GM21717 (cell line): ENCODE measurements around the gene ZNF292.
A peak's percentile ranks its signal among the peaks of the same experiment; 100 is the strongest.
"Not testable (repeated sequence)": the region's sequence is repeated elsewhere in the genome, so short reads cannot be mapped to it uniquely, and the experiment has no call there.

Experiments used
- ATAC-seq: cut with Tn5 transposase; IDR thresholded peaks from one replicate; pipeline ENCODE4 v1.9.1; 2021; ENCODE audit warnings: mild to moderate bottlenecking, moderate library complexity; ENCODE audit not compliant: unreplicated experiment

ZNF292 gene

DNA sequence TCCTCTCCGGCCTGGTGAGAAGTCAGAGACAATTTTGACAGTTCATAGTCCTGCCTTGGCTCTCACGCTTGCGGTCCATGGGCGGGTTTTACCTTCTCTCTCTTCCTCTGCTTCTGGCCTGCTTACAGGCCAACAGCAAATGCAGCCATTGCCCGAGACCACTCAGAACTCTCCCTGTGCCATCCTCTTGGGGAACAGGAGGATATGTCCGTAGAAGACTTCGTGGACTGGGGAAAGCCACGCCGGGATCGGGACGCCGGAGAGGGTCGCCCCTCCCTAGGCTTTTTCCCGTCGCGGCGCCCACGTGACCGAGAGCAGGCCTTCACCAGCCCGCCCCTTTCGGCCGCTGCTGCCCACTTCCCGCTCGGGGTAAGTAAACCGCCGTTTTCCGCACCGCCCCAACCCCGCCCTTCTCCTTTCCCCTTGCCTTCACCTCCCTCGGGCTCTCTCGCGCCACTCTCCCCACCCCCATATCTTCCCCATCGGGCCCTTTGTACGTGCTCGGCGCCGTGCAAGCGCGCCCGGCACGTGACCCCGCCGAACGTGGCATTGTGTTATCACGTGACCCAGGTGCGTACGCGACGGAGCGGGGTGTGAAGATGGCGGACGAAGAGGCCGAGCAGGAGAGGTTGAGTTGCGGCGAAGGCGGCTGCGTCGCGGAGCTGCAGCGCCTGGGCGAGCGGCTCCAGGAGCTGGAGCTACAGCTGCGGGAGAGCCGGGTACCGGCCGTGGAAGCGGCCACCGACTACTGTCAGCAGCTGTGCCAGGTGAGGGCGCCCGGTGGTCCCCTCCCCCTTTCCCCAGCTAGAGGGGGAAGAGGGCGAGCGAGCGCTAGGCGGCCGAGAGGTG lies at the start of gene ZNF292:
Gene ZNF292 (plus strand): TSS at position 573 of the 849 bp plus-strand sequence. CDS start 27 bp downstream, at position 600.
- peak; percentile 73 for ATAC-seq

GRCh38 chr6:87105823-87106222 lies 49.5 kb upstream of the ZNF292 start:
- ATAC-seq, result no peak

- no peak for ATAC-seq
Measured at GRCh38 chr6:87110636-87111035, 44.7 kb upstream of the ZNF292 start.

GRCh38 chr6:87115402-87116135 lies 39.8 kb upstream of the ZNF292 start:
- ATAC-seq, result peak; percentile 97

DNA sequence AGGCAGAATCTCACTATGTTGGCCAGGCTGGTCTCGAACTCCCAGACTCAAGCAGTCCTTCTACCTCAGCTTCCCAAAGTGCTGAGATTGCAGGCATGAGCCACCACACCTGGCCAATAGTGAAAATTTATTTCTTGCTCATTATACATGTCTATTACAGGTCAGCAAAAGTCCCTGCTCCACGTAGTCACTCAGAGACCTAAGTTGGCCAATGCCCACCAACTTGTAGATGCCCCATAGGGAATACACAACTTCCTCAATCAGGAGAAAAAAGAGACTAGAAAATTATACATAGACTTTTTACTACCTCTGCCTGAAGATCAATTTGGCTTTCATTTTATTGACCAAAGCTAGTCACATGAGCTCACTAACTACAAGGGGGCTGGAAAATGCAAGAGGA lies 38.4 kb upstream of the ZNF292 start:
- ATAC-seq, result no peak

- no peak for ATAC-seq
Measured at GRCh38 chr6:87118054-87118453, 37.3 kb upstream of the ZNF292 start.

DNA sequence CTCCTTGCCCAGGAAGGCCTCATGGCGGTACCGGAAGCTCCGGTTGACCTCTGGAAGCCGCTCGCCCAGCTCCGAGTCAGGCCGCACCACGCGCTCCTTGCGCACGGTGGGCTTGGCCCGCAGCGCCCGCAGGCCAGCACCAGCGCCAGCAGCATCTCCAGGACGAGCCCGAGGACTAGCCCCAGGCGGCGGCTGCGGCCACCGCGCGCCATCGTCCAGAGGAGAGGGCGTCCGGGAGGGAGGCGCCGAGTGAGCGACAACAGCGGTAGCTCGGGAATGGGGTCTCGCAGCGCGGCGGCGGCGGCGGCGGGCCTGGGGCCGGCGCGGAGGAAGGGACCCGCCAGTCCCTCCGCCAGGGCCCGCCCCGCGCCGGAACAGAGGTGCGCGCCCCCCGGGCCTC lies 32.9 kb upstream of the ZNF292 start:
- ATAC-seq, result no peak

DNA sequence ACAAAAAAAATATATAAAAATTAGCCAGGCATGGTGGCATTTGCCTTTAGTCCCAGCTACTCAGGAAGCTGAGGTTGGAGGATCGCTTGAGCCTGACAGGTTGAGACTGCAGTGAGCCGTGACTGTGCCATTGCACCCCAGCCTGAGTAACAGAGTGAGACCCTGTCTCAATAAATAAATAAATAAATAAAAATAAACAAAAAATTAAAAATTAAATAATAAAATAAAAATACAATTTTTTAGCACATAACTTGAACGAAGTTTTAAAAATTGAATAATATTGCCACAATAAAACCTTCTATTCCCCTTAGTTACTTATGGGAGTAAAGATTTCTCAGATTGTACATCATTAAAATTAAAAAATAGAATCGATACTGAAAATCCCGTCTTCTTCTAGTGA lies 31.3 kb upstream of the ZNF292 start:
- no peak for ATAC-seq

DNA sequence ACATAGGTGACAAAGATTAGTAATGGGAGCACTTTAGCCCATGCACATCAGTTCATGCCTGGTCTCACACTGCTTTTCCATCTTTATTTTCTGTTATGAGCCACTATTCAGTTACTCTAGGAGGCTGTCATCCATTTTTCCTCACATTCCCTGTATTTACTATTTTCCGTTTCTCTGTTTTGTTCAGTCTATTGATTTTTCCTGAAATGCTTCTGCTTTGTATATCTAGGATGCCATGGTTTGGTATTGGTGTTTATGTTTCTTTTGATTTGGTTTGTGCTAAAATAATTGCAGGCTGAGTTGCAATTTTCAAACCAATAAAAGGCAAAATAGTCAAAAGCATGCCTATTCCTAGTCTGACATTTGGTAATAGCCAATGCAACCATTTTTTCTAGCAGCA lies 28.9 kb upstream of the ZNF292 start:
- no peak for ATAC-seq

GRCh38 chr6:87127737-87128136 lies 27.6 kb upstream of the ZNF292 start:
- no peak for ATAC-seq

- ATAC-seq, result no peak
Measured at GRCh38 chr6:87136963-87137362, 18.4 kb upstream of the ZNF292 start.

- no peak for ATAC-seq
Measured at GRCh38 chr6:87139236-87139635, 16.1 kb upstream of the ZNF292 start.

DNA sequence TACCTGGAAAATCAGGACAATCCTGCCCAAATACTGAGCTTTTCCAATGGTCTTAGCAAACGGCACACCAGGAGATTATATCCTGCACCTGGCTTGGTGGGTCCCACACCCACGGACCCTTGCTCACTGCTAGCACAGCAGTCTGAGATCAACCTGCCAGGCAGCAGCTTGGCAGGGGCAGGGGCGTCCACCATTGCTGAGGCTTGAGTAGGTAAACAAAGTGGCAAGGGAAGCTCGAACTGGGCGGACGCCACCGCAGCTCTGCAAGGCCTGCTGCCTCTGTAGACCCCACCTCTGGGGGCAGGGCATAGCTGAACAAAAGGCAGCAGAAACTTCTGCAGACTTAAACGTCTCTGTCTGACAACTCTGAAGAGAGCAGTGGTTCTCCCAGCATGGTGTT lies 15.4 kb upstream of the ZNF292 start:
- not testable (repeated sequence) for ATAC-seq

DNA sequence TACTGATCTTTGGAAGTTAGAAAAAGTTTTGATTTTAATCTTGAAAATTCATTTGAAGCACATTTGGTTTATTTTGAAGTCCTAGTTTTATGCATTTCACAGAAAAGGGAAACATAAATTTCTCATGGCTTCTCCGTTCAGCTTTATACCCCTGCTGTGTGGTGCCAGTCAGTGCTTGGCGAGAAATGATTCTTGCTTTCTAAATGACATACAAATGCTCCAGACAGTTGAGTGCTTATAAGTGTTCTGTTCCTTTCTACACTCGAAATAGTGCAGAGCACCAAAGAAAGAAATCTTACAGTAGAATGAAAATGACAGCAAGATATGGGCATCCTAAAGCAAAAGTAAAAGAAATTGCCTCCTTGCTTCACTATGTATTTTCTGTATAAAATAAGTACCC lies 9.0 kb upstream of the ZNF292 start:
- peak; percentile 92 for ATAC-seq

- ATAC-seq, result no peak
Measured at GRCh38 chr6:87150406-87150805, 5.0 kb upstream of the ZNF292 start.

DNA sequence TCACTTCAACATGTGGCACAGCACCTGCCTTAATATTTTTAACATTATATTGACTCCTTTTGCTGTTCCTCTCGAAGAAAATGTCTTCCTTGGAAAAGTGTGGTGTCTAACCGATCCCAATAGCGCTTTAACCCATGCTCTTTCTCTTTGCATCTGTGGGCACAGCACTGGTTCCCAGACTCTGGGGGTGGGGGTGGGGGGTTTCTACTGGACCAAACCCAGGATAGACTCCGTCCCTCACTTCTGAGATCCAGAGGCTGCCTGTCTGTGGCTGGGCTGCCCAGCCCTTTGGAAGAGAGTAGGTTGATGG lies 3.9 kb upstream of the ZNF292 start:
- no peak for ATAC-seq

GRCh38 chr6:87151781-87152525 lies 3.4 kb upstream of the ZNF292 start:
- ATAC-seq, result peak; percentile 33

DNA sequence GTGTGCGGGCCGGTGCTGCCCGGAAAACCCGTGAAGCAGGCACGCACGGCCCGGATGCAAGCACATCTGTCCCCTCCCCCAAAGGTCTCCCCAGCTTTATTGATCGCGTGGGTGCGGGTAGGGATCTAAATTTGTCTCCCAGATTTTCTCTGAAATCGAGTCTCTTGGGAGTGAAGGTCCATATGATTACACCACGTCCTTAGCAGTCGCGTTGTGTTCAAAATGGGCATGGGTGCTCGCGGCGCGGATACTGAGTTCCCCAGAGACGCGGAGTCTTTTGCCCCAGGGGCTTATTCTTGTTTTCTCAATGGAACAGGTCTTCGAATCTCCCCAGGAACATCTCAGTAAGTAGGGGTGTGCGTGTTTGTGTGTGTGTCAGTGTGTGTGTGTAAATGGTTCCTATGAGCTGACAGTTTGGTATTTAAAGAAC lies 2.8 kb upstream of the ZNF292 start:
- peak; percentile 0 for ATAC-seq

- ATAC-seq, result no peak
Measured at GRCh38 chr6:87154641-87154992, 748 bp upstream of the ZNF292 start.

- peak; percentile 2 for ATAC-seq
Measured at GRCh38 chr6:87155842-87156815, 764 bp downstream of the ZNF292 start.
